Measurements from ENCODE around the gene GPRC5A.

Gene GPRC5A

DNA sequence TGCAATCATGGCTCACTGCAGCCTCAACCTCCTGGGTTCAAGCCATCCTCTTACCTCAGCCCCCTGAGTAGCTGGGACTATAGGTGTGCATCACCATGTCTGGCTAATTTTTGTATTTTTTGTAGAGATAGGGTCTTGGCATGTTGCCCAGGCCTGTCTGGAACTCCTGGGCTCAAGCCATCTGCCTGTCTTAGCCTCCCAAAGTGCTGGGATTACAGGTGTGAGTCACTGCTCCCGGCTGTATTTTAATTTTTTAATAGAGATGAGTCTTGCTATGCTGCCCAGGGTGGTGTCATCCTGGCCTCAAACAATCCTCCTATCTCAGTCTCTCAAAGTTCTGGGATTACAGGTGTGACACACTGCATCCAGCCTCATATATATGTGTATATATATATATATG lies 31.7 kb upstream of the GPRC5A start:
- no peaks in the 10 kb centered on the region for H4K20me1 ChIP-seq (ENCODE audit: insufficient read depth, low read length)
- no peak overlapping the region for H3K4me3 ChIP-seq (ENCODE audit: low read depth, low read length, poor library complexity, severe bottlenecking)
- no peak overlapping the region for H3K4me2 ChIP-seq (ENCODE audit: low read length)
- TF ChIP-seq EZH2 (IDR thresholded peaks at IDR 0.05; ENCODE audit: borderline replicate concordance, low read length) (no peak), CTCF (IDR thresholded peaks at IDR 0.05; ENCODE audit: low read length) (no peak)
- no peak overlapping the region for H3K27ac ChIP-seq (ENCODE audit: low read depth, low read length, poor library complexity, severe bottlenecking)
- no peak overlapping the region for H3K9ac ChIP-seq (ENCODE audit: low read length)
- no peaks in the 10 kb centered on the region for H3K27me3 ChIP-seq (ENCODE audit: insufficient read depth, low read length)
- no peaks in the 10 kb centered on the region for H3F3A ChIP-seq (ENCODE audit: insufficient read depth, low read length)
- H3K9me3 ChIP-seq (ENCODE audit: low read length), result no peaks in the 10 kb centered on the region
- no peaks in the 10 kb centered on the region for H3K9me2 ChIP-seq (ENCODE audit: low read depth, low read length)
- no peaks in the 10 kb centered on the region for H3K36me3 ChIP-seq (ENCODE audit: insufficient read depth, low read length)
- no peaks in the 10 kb centered on the region for H3K79me2 ChIP-seq (ENCODE audit: insufficient read depth, low read length)
- H2AFZ ChIP-seq (ENCODE audit: low read length), result no peak overlapping the region
- no peaks in the 10 kb centered on the region for H3K4me1 ChIP-seq (ENCODE audit: insufficient read depth, low read length, severe bottlenecking)

DNA sequence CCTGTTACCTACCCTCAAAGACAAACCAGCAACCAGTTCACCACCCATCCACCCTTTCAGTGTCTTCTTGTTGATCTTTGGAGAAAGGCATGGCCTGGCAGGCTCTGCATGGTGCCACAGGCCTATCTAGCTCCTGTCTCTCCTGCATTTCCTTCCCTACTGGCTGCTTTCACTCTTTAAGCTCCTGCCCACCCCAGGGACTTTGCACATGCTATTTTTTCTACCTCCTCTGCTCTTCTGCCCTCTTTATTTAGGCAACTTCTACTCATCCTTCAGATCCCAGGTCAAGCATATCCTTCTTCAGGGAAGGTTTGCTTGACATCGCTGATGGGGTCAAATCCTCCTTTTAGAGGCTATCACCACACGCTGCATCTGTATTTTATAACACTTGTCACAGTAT lies 27.1 kb upstream of the GPRC5A start:
- H4K20me1 ChIP-seq (ENCODE audit: insufficient read depth, low read length), result no peaks in the 10 kb centered on the region
- no peaks in the 10 kb centered on the region for H3K36me3 ChIP-seq (ENCODE audit: insufficient read depth, low read length)
- H3K9ac ChIP-seq (ENCODE audit: low read length), result no peak overlapping the region
- H3K27ac ChIP-seq (ENCODE audit: low read depth, low read length, poor library complexity, severe bottlenecking), result no peak overlapping the region
- H3K4me3 ChIP-seq (ENCODE audit: low read depth, low read length, poor library complexity, severe bottlenecking), result no peak overlapping the region
- H3K9me3 ChIP-seq (ENCODE audit: low read length), result no peaks in the 10 kb centered on the region
- H3F3A ChIP-seq (ENCODE audit: insufficient read depth, low read length), result no peaks in the 10 kb centered on the region
- no peaks in the 10 kb centered on the region for H3K79me2 ChIP-seq (ENCODE audit: insufficient read depth, low read length)
- H3K9me2 ChIP-seq (ENCODE audit: low read depth, low read length), result no peaks in the 10 kb centered on the region
- H3K4me1 ChIP-seq (ENCODE audit: insufficient read depth, low read length, severe bottlenecking), result no peaks in the 10 kb centered on the region
- no peak overlapping the region for H2AFZ ChIP-seq (ENCODE audit: low read length)
- TF ChIP-seq CTCF (IDR thresholded peaks at IDR 0.05; ENCODE audit: low read length) (no peak), EZH2 (IDR thresholded peaks at IDR 0.05; ENCODE audit: borderline replicate concordance, low read length) (no peak)
- H3K4me2 ChIP-seq (ENCODE audit: low read length), result no peak overlapping the region
- H3K27me3 ChIP-seq (ENCODE audit: insufficient read depth, low read length), result no peaks in the 10 kb centered on the region

DNA sequence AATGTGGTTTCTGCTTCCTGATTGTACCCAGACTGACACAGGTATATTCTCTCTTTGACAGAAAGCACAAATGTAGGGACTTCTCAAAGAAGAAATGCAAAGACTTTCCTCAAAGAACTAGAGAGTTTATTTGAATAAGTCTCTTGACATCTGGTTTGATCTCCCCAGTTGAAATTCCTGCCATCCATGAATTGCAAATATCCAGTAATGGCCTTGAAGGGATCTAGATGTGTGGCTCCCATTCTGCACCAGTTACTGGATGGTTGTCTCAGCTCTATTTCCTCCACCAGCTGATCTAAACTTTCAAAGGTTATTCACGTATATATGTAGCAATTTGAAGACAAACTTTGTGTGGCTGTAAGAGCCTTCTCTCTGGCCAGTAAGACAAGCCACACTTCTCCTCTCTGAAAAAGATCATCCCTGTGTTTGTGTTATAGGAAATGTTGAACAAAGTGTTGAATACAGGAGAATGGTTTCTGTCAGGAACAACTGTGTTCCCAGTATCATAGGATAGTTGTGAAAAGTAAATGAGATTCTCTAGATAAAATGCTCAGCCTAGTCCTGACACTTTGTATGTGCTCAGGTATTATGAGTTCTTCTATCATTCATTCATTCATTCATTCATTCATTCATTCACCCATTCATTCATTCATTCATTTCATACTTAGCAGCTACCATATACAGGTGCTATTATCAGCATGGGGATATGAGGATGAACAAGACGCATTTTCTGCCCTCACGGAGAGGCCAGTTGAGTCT lies 22.7 kb upstream of the GPRC5A start:
- no peaks in the 10 kb centered on the region for H3K79me2 ChIP-seq (ENCODE audit: insufficient read depth, low read length)
- no peaks in the 10 kb centered on the region for H3K4me1 ChIP-seq (ENCODE audit: insufficient read depth, low read length, severe bottlenecking)
- H3K36me3 ChIP-seq (ENCODE audit: insufficient read depth, low read length), result no peaks in the 10 kb centered on the region
- no peaks in the 10 kb centered on the region for H3K27me3 ChIP-seq (ENCODE audit: insufficient read depth, low read length)
- H3K4me3 ChIP-seq (ENCODE audit: low read depth, low read length, poor library complexity, severe bottlenecking), result no peak overlapping the region
- H3K9me2 ChIP-seq (ENCODE audit: low read depth, low read length), result no peaks in the 10 kb centered on the region
- no peak overlapping the region for H3K9ac ChIP-seq (ENCODE audit: low read length)
- TF ChIP-seq CTCF (IDR thresholded peaks at IDR 0.05; ENCODE audit: low read length) (no peak), EZH2 (IDR thresholded peaks at IDR 0.05; ENCODE audit: borderline replicate concordance, low read length) (no peak)
- H3K27ac ChIP-seq (ENCODE audit: low read depth, low read length, poor library complexity, severe bottlenecking), result no peak overlapping the region
- H3K9me3 ChIP-seq (ENCODE audit: low read length), result no peaks in the 10 kb centered on the region
- no peaks in the 10 kb centered on the region for H3F3A ChIP-seq (ENCODE audit: insufficient read depth, low read length)
- no peak overlapping the region for H2AFZ ChIP-seq (ENCODE audit: low read length)
- no peaks in the 10 kb centered on the region for H4K20me1 ChIP-seq (ENCODE audit: insufficient read depth, low read length)
- no peak overlapping the region for H3K4me2 ChIP-seq (ENCODE audit: low read length)

All from OCI-LY1 (cell line).